Sigmoid colon (tissue), 7 donors: ENCODE data around the gene HTRA2. TPM values are rescaled to one million over a fixed set of nuclear protein-coding genes. Genes with fewer than 3 reads are reported as not detected.

Experiments
- DNase-seq: peaks from one replicate; pipeline ENCODE4 v3.0.0-alpha.2; 2019
- H3K27ac ChIP-seq, 4 donors: fragments of 200-600 bp; sonication (generic); one replicate each; pipeline ENCODE4 v1.5.1; 2016 to 2019; ENCODE audit warnings: mild to moderate bottlenecking in 1 of 4
- H3K27me3 ChIP-seq, 3 donors: fragments of 200-600 bp; sonication (generic); one replicate each; pipeline ENCODE4 v1.5.1; 2019; ENCODE audit warnings: mild to moderate bottlenecking in 1 of 3
- H3K36me3 ChIP-seq, 4 donors: fragments of 200-600 bp; sonication (generic); one replicate each; pipeline ENCODE4 v1.5.1; 2016 to 2019
- H3K4me1 ChIP-seq, 4 donors: fragments of 200-600 bp; sonication (generic); one replicate each; pipeline ENCODE4 v1.5.1; 2017 to 2019
- H3K4me3 ChIP-seq, 4 donors: fragments of 200-600 bp; sonication (generic); one replicate each; pipeline ENCODE4 v1.5.1; 2017 to 2019; ENCODE audit warnings: mild to moderate bottlenecking in 2 of 4, moderate library complexity in 1 of 4
- H3K9me3 ChIP-seq, 4 donors: fragments of 200-600 bp in 3 of 4; sonication (generic) in 3 of 4; one replicate each; pipeline versions ENCODE4 v1.5.1 to v1.6.1; 2013 to 2019
- CTCF ChIP-seq, 4 experiments: fragments of 450-650 bp in 3 of 4; fragments of 200-600 bp in 1 of 4; IDR thresholded peaks; one replicate each; pipeline ENCODE4 v1.5.1; 2016 to 2019; ENCODE audit warnings: antibody characterized with exemption in 4 of 4, mild to moderate bottlenecking in 3 of 4, moderate library complexity in 2 of 4
- EP300 ChIP-seq, 4 donors: sonication (generic); formaldehyde crosslinking; IDR thresholded peaks; one replicate each; pipeline ENCODE4 v1.6.1; 2017; ENCODE audit warnings: antibody characterized with exemption in 4 of 4
- POLR2A ChIP-seq, 2 donors: fragments of 450-650 bp; IDR thresholded peaks; one replicate each; pipeline ENCODE4 v1.6.1; 2016; ENCODE audit warnings: antibody characterized with exemption in 2 of 2, mild to moderate bottlenecking in 2 of 2, moderate library complexity in 2 of 2
- POLR2AphosphoS5 ChIP-seq, 4 donors: sonication (generic); formaldehyde crosslinking; IDR thresholded peaks; one replicate each; pipeline ENCODE4 v1.6.1; 2017; ENCODE audit warnings: antibody characterized with exemption in 4 of 4
- WGBS, 2 donors: extraction: QIAGEN DNeasy Blood & Tissue Kit; methylation state at CpG; one replicate each; pipeline ENCODE4 v1.1.7; 2013; 5-methylcytosine and 5-hydroxymethylcytosine counted together
- intact Hi-C: fragments of 100-400 bp; cut with DNase I; formaldehyde crosslinking; loops from one replicate; pipeline ENCODE4 v1.15.1; 2023
- polyA plus RNA-seq, 3 donors: library from polyadenylated mRNA; stranded (reverse); fragments of 200-250 nt; gene quantifications; one replicate each; pipeline ENCODE4 v1.2.3, GENCODE V29; 2013
- total RNA-seq, 4 donors: library from RNA; depleted of rRNA; stranded (reverse); fragments of >200 nt; gene quantifications; one replicate each; pipeline ENCODE4 v1.1.0, GENCODE V29; 2016
- donor health status: healthy with polysubstance abuse.
- donor health status: Bipolar disorder and iron deficiency.
- donor health status: healthy.

Gene HTRA2
- total and polyA plus RNA-seq, 7 donors = 19.7 to 39.8 (median 29.6) TPM

- Histone ChIP-seq H3K27me3 (no peaks in the 10 kb centered on the region), H3K9me3 (no peaks in the 10 kb centered on the region), H3K4me3 (no peak overlapping the region), H3K36me3 (no peaks in the 10 kb centered on the region), H3K4me1 (peaks cover 0 to 11% (median 5%) of the 10 kb centered on the region in 4 donors), H3K27ac (no peak overlapping the region)
- 78 to 83% methylated on average over 3 of the region's 3 CpGs for WGBS, 2 donors
- no peak for DNase-seq
- TF ChIP-seq CTCF (IDR thresholded peaks at IDR 0.05) = no peak
- TF ChIP-seq POLR2AphosphoS5 (IDR thresholded peaks at IDR 0.05) = no peak
- TF ChIP-seq EP300 (IDR thresholded peaks at IDR 0.05) = no peak
- no peak for TF ChIP-seq POLR2A (IDR thresholded peaks at IDR 0.05)
- intact Hi-C loops = no loop called here
Observed at GRCh38 chr2:74572178-74572925, 42.6 kb downstream of the HTRA2 start.

- no peak for TF ChIP-seq EP300 (IDR thresholded peaks at IDR 0.05)
- TF ChIP-seq POLR2A (IDR thresholded peaks at IDR 0.05) = no peak
- TF ChIP-seq POLR2AphosphoS5 (IDR thresholded peaks at IDR 0.05) = no peak
- no peak for TF ChIP-seq CTCF (IDR thresholded peaks at IDR 0.05)
- WGBS, 2 donors = 37 to 58% methylated on average over 7 of the region's 7 CpGs
- intact Hi-C loops = no loop called here
Observed at GRCh38 chr2:74573747-74574562, 44.2 kb downstream of the HTRA2 start.

GRCh38 chr2:74575320-74575719, 45.6 kb downstream of the HTRA2 start:
- H3K4me3 ChIP-seq = no peak overlapping the region
- H3K9me3 ChIP-seq = no peaks in the 10 kb centered on the region
- WGBS, 2 donors = 88 to 92% methylated on average over 4 of the region's 4 CpGs
- H3K27ac ChIP-seq = no peak overlapping the region
- no peaks in the 10 kb centered on the region for H3K36me3 ChIP-seq
- TF ChIP-seq EP300 (IDR thresholded peaks at IDR 0.05) (no peak), POLR2A (IDR thresholded peaks at IDR 0.05) (no peak), CTCF (IDR thresholded peaks at IDR 0.05) (no peak), POLR2AphosphoS5 (IDR thresholded peaks at IDR 0.05) (no peak)
- intact Hi-C loops = no loop called here
- no peaks in the 10 kb centered on the region for H3K4me1 ChIP-seq
- no peak for DNase-seq
- no peaks in the 10 kb centered on the region for H3K27me3 ChIP-seq

More at GRCh38 chr2:74573747-74574562, 44.2 kb downstream of the HTRA2 start:
- Histone ChIP-seq H3K27me3 (no peaks in the 10 kb centered on the region), H3K4me1 (no peaks in the 10 kb centered on the region), H3K4me3 (no peak overlapping the region), H3K9me3 (no peaks in the 10 kb centered on the region), H3K36me3 (no peaks in the 10 kb centered on the region), H3K27ac (no peak overlapping the region)
- no peak for DNase-seq

- no peaks in the 10 kb centered on the region for H3K9me3 ChIP-seq
- DNase-seq = no peak
- H3K4me3 ChIP-seq = no peak overlapping the region
- no peaks in the 10 kb centered on the region for H3K4me1 ChIP-seq
- no peaks in the 10 kb centered on the region for H3K36me3 ChIP-seq
- no peaks in the 10 kb centered on the region for H3K27me3 ChIP-seq
- no peak for TF ChIP-seq EP300 (IDR thresholded peaks at IDR 0.05)
- no peak for TF ChIP-seq POLR2AphosphoS5 (IDR thresholded peaks at IDR 0.05)
- TF ChIP-seq POLR2A (IDR thresholded peaks at IDR 0.05) = no peak
- no peak for TF ChIP-seq CTCF (IDR thresholded peaks at IDR 0.05)
- 87 to 88% methylated on average over 7 of the region's 7 CpGs for WGBS, 2 donors
- peak overlapping the region in 3 of 4 donors; percentile 28 to 38 (median 38) for H3K27ac ChIP-seq
- intact Hi-C loops = no loop called here
Observed at GRCh38 chr2:74576211-74576862, 46.6 kb downstream of the HTRA2 start.
